Lung (tissue), 12 donors: ENCODE results near the gene CRYZL1. TPM values are rescaled to one million over a fixed set of nuclear protein-coding genes. Genes with fewer than 3 reads are reported as not detected.

Experiments
- ATAC-seq: fragments of 200-7000 bp; cut with Tn5 transposase; one replicate; pipeline ENCODE4 v1.9.1; 2020; ENCODE audit warnings: moderate number of reproducible peaks; ENCODE audit not compliant: insufficient read depth, low FRiP score
- DNase-seq, 3 donors: peaks; one replicate each; pipeline ENCODE4 v3.0.0-alpha.2; 2013 to 2017
- H3K27ac ChIP-seq, 2 donors: one replicate each; pipeline ENCODE4 v1.5.1; 2013; ENCODE audit warnings: mild to moderate bottlenecking in 2 of 2, moderate library complexity in 2 of 2, control low read depth in 1 of 2, inconsistent platforms in 1 of 2, low read depth in 1 of 2, low read length in 1 of 2
- H3K27me3 ChIP-seq, 3 donors: one replicate each; pipeline ENCODE4 v1.5.1; 2013; ENCODE audit warnings: low read length in 2 of 3; ENCODE audit not compliant: control insufficient read depth in 3 of 3, insufficient read depth in 3 of 3
- H3K36me3 ChIP-seq, 4 donors: one replicate each; pipeline ENCODE4 v1.5.1; 2013; ENCODE audit warnings: low read length in 4 of 4, mild to moderate bottlenecking in 1 of 4, moderate library complexity in 1 of 4; ENCODE audit not compliant: control insufficient read depth in 4 of 4, insufficient read depth in 4 of 4
- H3K4me1 ChIP-seq, 5 donors: one replicate each; pipeline ENCODE4 v1.5.1; 2013; ENCODE audit warnings: low read length in 5 of 5, mild to moderate bottlenecking in 2 of 5, moderate library complexity in 1 of 5; ENCODE audit not compliant: control insufficient read depth in 5 of 5, insufficient read depth in 5 of 5
- H3K4me3 ChIP-seq: one replicate; pipeline ENCODE4 v1.5.1; 2013; ENCODE audit warnings: mild to moderate bottlenecking, control low read depth, moderate library complexity
- H3K9ac ChIP-seq, 2 donors: one replicate each; pipeline ENCODE4 v1.5.1; 2013; ENCODE audit warnings: low read length in 2 of 2, control low read depth in 1 of 2; ENCODE audit not compliant: insufficient read depth in 1 of 2
- H3K9me3 ChIP-seq, 4 donors: one replicate each; pipeline ENCODE4 v1.5.1; 2013; ENCODE audit warnings: low read length in 3 of 4, mild to moderate bottlenecking in 1 of 4, moderate library complexity in 1 of 4; ENCODE audit not compliant: control insufficient read depth in 4 of 4, insufficient read depth in 3 of 4
- WGBS, 2 donors: extraction: QIAGEN DNeasy Blood & Tissue Kit; methylation state at CpG; one replicate each; pipeline ENCODE4 v1.1.7; 2013; 5-methylcytosine and 5-hydroxymethylcytosine counted together
- polyA plus RNA-seq, 2 donors: library from polyadenylated mRNA; stranded (reverse); fragments of 200-250 nt; gene quantifications; one replicate each; pipeline ENCODE4 v1.2.1, GENCODE V29; 2013
- total RNA-seq, 2 donors: library from RNA; depleted of rRNA in 1 of 2; stranded (reverse); fragments of >200 nt in 1 of 2; gene quantifications; one replicate each; pipeline ENCODE4 v1.2.1, GENCODE V29; 2014 to 2021
- TF ChIP-seq, protein P1 (sequence below): IDR thresholded peaks from 2 replicates; pipeline ENCODE4 v1.5.1; 2012; ENCODE audit warnings: mild to moderate bottlenecking; ENCODE audit errors: control extremely low read depth, extremely low read depth
- donor health status: control.
- donor health status: control.
- donor health status: Bipolar disorder and iron deficiency.
- donor health status: healthy.
- donor health status: DM: yes; HTN: yes; CAD: no.

The CRYZL1 gene
- total and polyA plus RNA-seq, 4 donors: 16.4 to 64.2 (median 30.3) TPM

DNA sequence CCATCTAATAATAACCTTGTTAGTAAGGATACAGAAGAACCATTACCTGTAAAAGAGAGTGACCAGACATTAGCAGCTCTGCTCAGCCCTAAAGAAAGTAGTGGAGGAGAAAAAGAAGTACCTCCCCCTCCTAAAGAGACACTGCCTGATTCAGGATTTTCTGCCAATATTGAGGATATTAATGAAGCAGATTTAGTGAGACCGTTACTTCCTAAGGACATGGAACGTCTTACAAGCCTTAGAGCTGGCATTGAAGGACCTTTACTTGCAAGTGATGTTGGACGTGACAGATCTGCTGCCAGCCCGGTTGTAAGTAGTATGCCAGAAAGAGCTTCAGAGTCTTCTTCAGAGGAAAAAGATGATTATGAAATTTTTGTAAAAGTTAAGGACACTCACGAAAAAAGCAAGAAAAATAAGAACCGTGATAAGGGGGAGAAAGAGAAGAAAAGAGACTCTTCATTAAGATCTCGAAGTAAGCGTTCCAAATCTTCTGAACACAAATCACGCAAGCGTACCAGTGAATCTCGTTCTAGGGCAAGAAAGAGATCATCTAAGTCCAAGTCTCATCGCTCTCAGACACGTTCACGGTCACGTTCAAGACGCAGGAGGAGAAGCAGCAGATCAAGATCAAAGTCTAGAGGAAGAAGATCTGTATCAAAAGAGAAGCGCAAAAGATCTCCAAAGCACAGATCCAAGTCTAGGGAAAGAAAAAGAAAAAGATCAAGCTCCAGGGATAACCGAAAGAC, 87.1 kb downstream of the CRYZL1 start:
- no peak overlapping the region for H3K27ac ChIP-seq
- H3K4me3 ChIP-seq: no peak overlapping the region
- peaks cover 0 to 4% (median 0%) of the 10 kb centered on the region in 5 donors for H3K4me1 ChIP-seq
- 96% methylated on average over 18 of the region's 18 CpGs for WGBS, 2 donors
- H3K36me3 ChIP-seq: peaks cover 50 to 78% (median 61%) of the 10 kb centered on the region in 4 donors
- peaks cover 0 to 4% (median 2%) of the 10 kb centered on the region in 4 donors for H3K9me3 ChIP-seq
- H3K9ac ChIP-seq: no peak overlapping the region
- no peaks in the 10 kb centered on the region for H3K27me3 ChIP-seq
- ATAC-seq: no peak
- no peak for DNase-seq
- TF ChIP-seq, protein P1, sequence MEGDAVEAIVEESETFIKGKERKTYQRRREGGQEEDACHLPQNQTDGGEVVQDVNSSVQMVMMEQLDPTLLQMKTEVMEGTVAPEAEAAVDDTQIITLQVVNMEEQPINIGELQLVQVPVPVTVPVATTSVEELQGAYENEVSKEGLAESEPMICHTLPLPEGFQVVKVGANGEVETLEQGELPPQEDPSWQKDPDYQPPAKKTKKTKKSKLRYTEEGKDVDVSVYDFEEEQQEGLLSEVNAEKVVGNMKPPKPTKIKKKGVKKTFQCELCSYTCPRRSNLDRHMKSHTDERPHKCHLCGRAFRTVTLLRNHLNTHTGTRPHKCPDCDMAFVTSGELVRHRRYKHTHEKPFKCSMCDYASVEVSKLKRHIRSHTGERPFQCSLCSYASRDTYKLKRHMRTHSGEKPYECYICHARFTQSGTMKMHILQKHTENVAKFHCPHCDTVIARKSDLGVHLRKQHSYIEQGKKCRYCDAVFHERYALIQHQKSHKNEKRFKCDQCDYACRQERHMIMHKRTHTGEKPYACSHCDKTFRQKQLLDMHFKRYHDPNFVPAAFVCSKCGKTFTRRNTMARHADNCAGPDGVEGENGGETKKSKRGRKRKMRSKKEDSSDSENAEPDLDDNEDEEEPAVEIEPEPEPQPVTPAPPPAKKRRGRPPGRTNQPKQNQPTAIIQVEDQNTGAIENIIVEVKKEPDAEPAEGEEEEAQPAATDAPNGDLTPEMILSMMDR: no peak

DNA sequence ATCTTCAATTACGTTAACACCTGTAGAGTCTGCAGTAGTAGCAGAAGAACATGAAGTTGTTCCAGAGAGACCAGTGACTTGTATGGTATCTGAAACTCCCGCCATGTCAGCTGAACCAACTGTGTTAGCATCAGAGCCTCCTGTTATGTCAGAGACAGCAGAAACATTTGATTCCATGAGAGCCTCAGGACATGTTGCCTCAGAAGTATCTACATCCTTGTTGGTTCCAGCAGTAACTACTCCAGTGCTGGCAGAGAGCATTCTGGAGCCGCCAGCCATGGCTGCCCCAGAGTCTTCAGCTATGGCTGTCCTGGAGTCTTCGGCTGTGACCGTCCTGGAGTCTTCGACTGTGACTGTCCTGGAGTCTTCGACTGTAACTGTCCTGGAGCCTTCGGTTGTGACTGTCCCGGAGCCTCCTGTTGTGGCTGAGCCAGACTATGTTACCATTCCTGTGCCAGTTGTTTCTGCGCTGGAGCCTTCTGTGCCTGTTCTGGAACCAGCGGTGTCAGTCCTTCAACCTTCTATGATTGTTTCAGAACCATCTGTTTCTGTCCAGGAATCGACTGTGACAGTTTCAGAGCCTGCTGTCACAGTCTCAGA, 88.4 kb downstream of the CRYZL1 start:
- no peak for ATAC-seq
- Histone ChIP-seq H3K27ac (no peak overlapping the region), H3K4me1 (peaks cover 0 to 4% (median 0%) of the 10 kb centered on the region in 5 donors), H3K36me3 (peaks cover 50 to 71% (median 55%) of the 10 kb centered on the region in 4 donors), H3K9ac (no peak overlapping the region), H3K9me3 (peaks cover 0 to 4% (median 2%) of the 10 kb centered on the region in 4 donors), H3K4me3 (no peak overlapping the region), H3K27me3 (no peaks in the 10 kb centered on the region)
- WGBS, 2 donors: 98 to 99% methylated on average over 12 of the region's 12 CpGs
- no peak for DNase-seq
- TF ChIP-seq, protein P1: no peak

DNA sequence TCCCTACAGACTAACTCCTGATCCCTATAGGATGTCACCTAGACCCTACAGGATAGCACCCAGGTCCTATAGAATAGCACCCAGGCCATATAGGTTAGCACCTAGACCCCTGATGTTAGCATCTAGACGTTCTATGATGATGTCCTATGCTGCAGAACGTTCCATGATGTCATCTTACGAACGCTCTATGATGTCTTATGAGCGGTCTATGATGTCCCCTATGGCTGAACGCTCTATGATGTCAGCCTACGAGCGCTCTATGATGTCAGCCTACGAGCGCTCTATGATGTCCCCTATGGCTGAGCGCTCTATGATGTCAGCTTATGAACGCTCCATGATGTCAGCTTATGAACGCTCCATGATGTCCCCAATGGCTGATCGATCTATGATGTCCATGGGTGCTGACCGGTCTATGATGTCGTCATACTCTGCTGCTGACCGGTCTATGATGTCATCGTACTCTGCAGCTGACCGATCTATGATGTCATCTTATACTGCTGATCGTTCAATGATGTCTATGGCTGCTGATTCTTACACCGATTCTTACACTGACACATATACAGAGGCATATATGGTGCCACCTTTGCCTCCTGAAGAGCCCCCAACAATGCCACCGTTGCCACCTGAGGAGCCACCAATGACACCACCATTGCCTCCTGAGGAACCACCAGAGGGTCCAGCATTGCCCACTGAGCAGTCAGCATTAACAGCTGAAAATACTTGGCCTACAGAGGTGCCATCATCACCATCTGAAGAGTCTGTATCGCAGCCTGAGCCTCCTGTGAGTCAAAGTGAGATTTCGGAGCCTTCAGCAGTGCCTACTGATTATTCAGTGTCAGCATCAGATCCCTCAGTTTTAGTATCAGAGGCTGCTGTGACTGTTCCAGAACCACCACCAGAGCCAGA, 89.2 kb downstream of the CRYZL1 start:
- H3K9ac ChIP-seq: no peak overlapping the region
- WGBS, 2 donors: 98 to 99% methylated on average over 24 of the region's 24 CpGs

More for the DNA sequence above, 89.2 kb downstream of the CRYZL1 start:
- Histone ChIP-seq H3K27me3 (no peaks in the 10 kb centered on the region), H3K4me3 (no peak overlapping the region), H3K27ac (no peak overlapping the region), H3K36me3 (peaks cover 44 to 64% (median 53%) of the 10 kb centered on the region in 4 donors), H3K9me3 (peaks cover 0 to 4% (median 2%) of the 10 kb centered on the region in 4 donors), H3K4me1 (peaks cover 0 to 4% (median 0%) of the 10 kb centered on the region in 5 donors)
- DNase-seq (no peak), ATAC-seq (no peak)
- TF ChIP-seq, protein P1: no peak
